HG03558 (cell line): ENCODE results near the gene EEF1AKMT1.

ENCODE experiments used
- ATAC-seq: cut with Tn5 transposase; IDR thresholded peaks from one replicate; pipeline ENCODE4 v1.9.1; 2021; ENCODE audit warnings: moderate number of reproducible peaks; ENCODE audit not compliant: unreplicated experiment; ENCODE audit errors: extremely low read depth

Gene EEF1AKMT1

DNA sequence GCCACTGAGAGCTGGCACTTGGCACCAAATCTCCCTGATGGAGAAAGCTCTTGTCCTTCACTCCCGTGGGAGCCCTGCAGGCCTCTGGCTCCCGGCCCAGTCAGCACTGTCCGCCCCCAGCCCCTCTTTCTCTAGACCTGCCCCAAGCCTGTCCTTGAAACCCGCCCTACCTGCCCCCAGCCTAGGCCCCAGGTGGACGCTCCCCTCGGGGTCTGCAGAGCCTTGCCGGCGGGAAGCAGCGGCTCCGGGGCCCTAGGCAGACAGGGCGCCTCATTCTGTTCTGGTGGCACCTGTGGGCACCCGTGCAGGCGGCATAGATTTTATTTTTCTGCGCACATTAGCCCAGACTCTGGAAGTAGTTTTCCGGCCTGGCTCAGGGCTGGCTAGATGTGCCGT, 52.7 kb downstream of the EEF1AKMT1 start:
- no peak for ATAC-seq

DNA sequence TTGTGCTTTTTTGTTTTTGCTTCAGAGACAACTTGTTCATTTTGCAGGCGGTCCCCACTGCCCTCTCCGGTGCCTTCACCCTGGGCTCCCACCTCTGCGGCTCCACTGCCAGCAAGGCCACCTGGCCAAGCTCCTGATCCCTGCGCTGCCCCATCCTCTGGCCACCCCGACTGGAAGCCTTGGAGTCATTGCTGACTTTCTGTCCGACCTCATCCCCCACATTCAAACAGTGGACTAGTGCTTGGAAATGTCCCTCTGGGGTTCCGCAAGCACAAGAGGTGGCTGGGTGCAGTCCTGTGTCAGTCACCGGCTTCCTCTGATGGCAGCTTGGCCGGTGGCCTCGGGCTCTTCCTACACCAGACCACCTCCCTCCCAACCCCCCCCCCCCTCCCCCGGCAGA, 53.3 kb downstream of the EEF1AKMT1 start:
- no peak for ATAC-seq

DNA sequence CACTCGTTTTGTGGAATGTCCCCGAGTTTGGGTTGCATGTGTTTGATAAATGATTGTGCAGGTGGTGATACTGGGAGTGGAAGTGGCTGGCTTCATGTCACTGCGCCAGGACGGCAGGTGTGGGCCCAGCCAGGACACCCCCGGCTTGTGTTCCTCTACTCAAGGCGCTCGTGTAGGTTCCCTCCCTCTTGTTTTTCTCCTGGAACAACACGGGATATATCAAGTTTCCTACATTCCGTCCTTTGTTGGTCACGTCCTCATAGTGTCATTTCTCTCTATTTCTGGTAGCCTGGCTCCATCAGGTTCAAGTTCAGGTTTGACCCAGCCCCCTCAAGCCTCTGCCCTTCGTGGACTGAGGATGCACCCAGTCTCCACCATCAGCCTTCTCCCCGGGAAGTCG, 54.0 kb downstream of the EEF1AKMT1 start:
- no peak for ATAC-seq

DNA sequence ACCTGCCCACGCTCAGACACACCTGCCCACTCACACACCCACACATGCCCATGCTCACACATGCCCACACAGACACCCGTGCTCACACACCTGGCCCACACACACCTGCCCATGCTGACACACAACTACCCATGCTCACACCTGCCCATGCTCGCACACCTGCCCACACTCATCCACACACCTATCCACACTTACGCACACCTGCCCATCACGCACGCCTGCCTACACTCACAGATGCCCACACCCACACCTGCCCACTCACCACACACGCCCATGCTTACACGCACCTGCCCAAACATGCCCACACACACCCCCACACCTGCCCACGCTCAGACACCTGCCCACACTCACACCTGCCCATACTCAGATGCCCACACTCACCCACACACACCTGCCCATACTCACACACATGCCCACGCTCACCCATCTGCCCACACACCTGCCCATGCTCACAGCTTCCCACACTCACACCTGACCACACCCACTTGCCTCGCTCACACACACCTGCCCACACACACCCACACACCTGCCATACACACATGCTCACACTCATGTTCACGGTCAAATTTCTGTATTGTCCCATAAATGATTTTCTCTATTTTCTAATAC, 54.7 kb downstream of the EEF1AKMT1 start:
- no peak for ATAC-seq

DNA sequence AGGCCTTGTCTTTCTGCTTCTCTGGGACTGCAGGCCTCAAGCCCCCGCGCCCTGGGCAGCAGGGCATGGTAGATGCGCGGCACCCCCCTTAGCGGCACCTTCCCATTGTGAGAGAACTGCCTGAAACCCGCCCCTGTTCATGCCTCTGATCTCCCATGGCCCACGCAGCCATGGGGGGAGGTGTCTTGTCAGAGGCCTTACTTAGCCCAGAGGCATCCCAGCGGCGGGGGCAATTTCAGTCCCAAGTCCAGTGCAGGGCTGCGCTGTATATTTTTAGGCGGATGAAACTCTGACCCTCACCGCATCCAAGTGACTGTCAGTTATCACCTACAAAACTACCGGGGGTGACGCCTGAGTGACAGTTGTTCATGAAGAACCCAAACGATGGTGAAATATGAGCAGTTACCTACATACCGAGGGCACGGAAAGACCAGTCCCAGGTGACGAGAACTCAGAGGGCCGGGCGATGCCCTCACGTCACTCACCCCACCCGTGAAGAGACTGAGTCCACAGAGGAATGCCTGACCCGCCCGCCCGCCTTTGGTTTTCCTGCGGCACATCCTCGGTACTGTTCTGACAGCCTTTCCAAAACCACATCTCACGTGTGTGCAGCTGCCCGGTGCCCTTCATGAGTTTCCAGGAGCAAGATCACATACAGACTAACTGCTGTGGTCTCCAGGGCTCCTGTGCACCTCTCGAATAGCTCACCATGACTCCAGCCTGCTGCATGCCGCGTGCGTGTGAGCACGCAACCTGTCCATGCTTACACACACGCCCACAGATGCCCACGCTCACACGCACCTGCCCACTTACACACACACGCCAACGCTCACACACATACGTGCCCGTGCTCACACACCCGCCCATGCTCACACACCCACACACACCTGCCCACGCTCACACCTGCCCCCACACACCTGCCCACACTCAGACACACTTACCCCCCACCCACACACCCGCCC, 55.9 kb downstream of the EEF1AKMT1 start:
- ATAC-seq, result no peak

DNA sequence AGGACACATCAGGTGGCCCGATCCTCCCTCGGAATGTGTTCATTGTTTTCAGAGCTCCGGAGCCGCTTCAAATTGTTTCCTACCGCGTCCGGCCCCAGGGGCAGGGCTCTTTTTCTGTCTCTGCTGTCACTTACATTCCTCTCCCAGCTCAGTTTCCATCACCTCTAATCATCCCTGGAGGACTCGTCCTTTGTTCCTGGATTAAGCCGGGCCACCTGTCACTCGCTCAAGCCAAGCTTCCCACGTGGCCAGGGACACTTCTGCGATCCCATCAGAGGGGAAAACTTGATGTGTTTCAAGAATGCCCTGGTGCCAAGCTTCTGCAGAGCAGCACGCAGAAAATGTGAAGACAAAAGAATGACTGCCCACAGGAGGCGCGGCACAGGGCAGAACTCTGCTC, 56.8 kb downstream of the EEF1AKMT1 start:
- no peak for ATAC-seq

DNA sequence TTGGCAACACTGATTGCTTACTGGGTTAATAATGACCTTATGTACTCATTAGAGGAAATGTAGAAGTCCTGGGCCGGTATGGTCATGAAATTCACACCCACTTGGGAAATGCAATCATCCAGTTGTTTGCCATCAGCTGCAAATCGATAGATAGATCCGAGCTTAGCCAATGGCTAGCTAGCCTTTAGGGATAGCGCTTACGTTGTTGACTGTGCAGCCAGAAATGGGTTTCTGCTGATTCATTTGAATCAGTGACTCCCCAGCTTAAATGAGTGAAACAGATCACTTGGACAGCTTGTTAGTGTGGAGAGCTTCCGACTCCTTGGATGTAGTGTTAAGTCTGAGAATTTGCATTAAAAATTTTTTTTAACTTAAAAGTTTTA, 58.4 kb downstream of the EEF1AKMT1 start:
- ATAC-seq, result no peak

DNA sequence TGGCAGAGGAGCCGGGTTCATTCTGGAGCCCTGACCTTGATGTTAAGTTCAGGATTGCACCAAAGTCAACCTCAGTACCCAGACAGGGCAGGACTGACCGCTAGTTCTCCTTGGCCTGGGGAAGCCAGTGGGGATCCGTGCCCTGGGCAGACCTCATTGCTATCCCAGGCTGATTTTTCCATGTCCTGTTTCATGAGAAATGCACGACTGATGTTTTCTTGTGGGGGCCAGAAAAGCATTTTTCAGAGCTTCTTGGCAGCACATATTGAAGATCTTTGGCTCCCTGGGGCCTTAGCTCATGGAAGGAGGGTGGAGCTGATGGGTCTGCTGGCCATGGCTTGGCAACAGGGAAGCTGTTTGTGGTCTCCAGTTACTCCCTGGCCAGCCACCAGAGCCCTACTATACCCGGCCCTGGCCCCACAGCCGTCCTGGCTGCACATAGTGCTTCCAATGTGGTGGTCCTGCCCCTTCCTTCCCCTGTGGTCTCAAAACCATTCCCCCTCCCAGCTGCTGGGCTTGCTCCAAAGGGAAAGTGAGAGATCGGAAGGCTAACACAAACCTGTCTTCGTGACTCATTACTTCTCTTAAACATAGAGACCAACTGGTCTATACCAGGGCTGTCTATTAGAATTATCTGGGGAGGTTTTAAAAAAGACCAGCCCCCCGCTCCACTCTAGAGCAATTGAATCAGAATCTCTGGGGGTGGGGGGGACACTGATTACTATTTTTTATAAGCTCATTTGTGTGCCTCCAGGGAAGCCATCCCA, 59.0 kb downstream of the EEF1AKMT1 start:
- no peak for ATAC-seq

DNA sequence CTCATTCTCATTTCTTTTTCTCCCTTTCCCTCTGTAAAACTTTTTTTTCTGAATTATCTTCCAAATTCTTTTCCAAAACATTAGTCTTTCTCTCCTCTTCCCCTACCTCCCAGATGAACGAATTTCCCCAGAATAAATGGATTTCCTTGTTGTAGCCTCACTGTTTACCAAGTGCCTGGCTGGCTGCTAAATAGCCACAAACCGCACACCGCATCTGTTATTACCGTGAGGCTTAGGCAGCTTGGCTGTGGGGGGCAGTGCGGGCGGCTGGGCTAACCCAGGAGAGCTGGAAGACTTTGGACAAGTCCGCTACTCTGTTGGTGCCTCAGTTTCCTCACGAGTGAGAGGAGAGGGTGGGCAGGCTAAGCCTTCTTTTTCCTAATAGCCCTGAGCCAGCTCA, 59.6 kb downstream of the EEF1AKMT1 start:
- ATAC-seq, result no peak

DNA sequence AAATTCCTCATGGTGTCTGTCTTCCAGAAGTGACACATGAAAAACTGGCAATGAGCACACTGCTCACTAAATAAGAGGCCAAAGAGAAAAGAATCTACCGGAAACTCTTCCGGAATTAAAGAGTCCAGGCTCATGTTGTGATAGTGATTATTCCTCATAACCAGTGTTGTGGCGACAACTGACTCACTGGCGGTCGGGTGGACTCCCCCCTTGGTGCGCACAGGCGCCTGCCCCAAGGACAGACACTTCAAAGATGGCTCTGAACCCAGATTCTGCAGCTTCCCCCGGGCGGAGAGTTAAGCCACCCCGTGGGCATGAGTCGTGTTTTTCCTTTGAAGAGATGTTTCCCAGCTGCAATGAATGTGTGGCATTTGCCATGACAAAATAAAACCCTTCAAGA, 60.0 kb downstream of the EEF1AKMT1 start:
- ATAC-seq, result no peak

DNA sequence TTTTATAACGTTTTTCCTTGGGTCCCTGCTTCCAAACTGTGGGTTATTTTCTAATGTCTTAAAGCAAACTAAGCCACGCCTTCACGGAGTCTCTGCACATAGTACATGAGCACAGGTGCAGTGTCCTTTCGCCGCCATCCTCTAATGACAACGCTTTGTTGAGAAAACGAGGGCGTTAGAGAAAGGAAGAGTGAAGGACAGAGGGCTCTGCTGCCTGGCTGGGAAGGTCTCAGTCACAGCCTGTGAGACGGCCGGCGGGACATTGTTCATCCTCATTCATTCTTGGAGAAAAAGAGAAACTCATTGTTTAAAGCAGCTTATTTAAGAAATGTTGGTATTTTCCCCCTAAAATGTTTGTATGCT, 60.8 kb downstream of the EEF1AKMT1 start:
- ATAC-seq, result no peak

DNA sequence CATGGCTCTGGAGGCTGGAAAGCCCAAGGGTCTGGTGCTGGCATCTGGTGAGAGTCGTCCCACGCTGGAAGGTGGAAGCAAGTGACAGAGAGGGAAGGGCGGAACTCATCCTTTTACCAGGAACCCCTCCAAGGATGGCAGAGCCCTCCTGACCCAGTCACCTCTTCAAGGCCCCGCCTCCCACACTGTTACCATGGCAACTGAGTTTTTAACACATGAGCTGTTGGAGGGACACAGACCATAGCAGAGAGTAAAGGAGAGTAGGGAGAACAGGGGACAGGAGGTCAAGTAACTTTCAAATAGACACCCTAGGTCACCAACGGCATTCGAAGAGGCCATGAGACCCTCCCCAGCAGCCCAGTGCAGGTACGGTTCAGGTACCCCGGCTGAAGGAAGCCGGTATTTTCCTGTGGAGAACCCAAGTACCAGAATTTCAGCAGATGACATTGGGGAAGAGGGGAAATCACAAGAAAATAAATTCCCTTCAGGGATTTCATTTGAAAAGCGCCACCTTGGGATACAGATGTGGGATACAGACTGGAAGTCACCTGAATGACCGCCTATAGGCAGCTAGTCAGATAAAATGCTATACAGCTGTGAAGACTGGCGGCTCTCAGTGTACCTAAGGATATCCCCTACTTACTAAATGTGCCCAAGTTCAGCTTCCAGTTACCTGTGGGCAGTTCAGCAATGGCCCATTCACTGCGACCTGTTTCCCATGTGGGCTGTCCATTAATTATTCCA, 62.3 kb downstream of the EEF1AKMT1 start:
- ATAC-seq, result no peak

DNA sequence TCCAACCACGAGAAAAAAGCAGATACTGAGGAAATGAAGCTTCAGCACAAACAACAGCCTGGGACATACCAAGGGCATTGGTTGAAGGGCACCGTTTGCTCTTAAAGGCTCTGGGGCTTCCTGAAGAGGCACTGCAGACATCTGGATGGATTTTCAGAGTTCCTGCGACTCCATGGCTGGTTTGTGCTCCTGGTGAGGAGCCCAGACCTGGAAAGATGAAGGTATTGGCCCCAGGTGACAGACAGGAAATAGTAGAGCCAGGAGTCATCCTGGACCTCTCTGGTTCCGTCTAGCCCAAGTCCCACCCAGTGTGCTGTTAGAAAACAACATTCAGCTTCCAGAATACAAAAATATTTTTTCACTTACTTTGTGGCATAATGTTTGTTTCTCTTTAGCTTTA, 64.0 kb downstream of the EEF1AKMT1 start:
- ATAC-seq, result no peak

DNA sequence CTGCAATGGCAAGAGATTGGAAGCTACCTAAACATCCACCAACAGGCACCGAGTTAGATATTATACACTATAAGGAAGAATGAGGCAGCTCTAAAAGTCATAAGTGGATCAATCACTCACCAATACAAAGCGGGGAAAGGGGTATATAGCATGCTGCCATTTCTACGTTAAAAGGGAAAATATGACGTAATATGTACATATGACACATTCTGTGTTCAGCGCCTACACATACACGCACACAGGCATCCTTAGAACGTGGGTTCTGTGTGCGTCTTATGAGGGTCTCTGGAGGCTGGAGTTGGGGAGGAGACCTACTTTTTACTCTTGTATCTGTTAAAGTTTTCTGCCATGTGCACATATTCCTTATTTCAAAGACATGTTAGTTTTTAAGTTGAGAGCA, 64.4 kb downstream of the EEF1AKMT1 start:
- no peak for ATAC-seq

DNA sequence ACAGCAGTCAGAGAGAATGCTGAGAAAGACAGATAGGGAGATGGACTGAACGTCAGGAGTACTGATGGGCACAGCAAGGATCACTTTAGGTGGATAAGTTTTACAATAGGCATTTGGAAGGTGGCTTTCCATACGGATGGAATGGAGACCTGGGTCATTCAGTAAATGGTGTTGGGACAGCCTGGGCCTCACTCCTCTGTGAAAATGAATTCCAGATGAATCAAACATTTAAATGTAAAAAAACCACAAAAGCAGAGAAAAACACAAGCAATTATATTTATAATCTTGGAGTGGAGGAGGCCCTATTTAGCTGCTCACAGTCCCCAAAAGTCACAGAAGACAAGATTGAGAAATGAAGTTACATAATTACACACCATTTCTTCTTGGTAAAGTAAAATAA, 65.5 kb downstream of the EEF1AKMT1 start:
- no peak for ATAC-seq

DNA sequence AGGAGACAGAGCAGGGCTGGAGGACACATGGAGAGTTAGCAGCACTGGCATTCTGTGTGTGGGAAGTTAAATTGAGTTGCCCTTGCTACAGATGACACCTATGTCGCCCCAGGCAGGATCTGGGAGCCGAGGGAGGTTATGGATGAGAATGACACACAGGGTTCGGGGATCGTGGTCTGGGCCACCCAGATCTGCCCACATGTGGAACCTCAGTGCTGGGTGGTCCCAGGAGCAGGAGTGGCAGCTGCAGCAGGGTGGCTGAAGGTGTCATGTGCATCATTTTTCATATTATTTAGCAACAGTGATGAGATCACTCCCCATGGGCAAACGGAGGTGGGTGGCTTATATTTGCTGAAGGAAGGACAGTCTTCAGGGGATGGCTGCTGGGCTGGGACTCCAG, 67.1 kb downstream of the EEF1AKMT1 start:
- no peak for ATAC-seq

DNA sequence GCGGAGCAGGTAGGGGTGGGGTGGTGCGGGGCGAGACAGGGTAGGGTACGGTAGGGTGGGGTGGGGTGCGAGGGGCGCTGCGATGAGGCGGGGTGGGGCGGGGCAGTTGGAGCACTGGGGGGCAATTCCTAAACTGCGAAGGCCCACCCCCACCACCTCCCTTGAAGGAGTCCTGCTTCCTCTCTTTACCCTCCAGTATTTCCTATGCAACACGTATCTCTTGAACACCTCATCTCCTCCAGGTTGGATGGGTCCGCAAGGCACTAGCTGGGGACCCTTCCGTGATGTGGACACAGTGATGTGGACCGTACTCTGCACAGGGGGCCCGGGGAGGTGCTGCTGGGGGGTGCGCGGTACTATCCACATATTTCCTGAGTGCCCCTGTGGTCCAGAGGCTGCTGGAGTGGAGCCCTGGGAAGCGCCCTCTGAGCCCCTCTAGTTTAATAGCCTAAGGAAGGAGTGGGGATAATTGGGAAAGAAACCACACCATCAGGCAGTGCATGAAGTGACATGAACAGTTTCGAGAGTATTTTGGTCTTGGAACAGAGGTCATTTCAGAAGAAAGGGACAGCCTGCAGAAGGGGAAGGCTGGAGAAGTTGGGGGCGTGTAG, 69.2 kb downstream of the EEF1AKMT1 start:
- ATAC-seq, result no peak

DNA sequence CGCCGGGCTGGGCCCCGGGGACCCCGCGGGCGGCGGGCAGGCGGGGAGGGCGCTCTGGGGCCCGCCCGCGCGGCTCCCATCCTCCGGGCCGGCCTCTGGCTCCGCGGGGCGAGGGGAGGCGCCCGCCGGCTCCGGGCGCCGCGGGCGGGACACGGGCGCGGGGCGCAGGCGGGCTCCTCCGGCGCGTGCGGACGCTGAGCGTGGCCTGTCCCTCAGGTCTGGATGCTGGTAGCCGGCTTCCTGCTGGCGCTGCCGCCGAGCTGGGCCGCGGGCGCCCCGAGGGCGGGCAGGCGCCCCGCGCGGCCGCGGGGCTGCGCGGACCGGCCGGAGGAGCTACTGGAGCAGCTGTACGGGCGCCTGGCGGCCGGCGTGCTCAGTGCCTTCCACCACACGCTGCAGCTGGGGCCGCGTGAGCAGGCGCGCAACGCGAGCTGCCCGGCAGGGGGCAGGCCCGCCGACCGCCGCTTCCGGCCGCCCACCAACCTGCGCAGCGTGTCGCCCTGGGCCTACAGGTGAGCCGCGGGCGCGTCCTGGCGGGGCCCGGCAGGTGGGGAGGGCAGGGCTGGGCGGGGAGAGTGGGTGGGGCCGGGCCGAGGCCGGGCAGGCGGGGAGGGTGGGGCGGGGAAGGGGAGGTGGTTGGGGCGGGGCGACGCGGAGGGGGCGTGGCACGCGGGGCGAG, 69.8 kb downstream of the EEF1AKMT1 start:
- ATAC-seq, result peak; percentile 77

DNA sequence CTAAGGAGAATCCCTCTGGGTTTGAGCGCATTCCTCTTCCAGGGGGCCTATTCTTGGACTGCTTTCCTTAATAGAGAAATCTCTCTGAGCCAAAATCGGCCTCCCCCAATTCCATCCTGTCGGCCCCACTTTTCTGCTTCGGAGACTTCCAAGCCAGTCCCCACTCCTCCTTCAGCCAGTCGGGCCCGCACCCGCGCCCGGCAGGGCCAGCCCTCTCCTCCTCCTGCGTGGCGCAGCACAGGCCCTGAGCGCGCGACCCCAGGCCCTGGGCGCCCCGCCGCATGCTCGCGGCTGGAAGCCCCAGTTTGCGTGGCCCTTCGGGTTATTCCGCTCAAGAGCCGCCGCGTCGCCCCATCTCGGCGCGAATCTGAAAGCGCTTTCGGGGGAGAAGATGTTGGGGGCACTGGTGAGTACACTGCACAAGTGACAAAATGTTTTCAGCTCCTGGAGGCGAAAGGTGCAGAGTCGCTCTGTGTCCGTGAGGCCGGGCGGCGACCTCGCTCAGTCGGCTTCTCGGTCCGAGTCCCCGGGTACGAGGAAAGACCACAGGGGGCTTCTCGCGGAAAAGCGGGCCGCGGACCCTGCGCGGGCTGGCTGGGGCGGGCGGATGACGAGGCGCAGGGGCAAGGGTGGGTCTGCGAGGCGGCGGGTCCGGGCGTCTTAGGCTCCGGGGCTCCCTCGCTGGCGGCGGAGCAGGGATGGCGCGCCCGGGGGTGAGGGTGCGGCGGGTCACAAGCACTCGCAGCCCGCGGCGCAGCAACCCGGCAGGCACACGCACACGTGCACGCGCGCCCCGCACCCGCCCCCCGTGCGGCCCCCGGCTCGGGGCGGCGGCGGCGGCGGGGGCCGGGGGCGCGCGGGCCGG, 70.6 kb downstream of the EEF1AKMT1 start, which contains the start of gene IL17D:
Gene IL17D (plus strand): TSS at position 785 of the 865 bp plus-strand sequence. CDS start 303 bp downstream, outside the sequence.
- peak; percentile 10 for ATAC-seq
